GM19328 (cell line): ENCODE results near the gene DPH5.
"Not testable (repeated sequence)": the region's sequence is repeated elsewhere in the genome, so short reads cannot be mapped to it uniquely, and the experiment has no call there.

Experiments
- ATAC-seq: cut with Tn5 transposase; IDR thresholded peaks from one replicate; pipeline ENCODE4 v1.9.1; 2021; ENCODE audit warnings: mild to moderate bottlenecking, moderate library complexity; ENCODE audit not compliant: unreplicated experiment

DPH5 gene

GRCh38 chr1:101025657-101026429 lies at the start of gene DPH5:
DPH5 (minus strand) TSS chr1:101025784; CDS start chr1:101025443, 341 bp downstream.
- ATAC-seq: peak; percentile 80

GRCh38 chr1:101073836-101074235 lies 48.3 kb upstream of the DPH5 start:
- ATAC-seq: no peak

- ATAC-seq: no peak
Observed at GRCh38 chr1:101071470-101071891, 45.9 kb upstream of the DPH5 start.

GRCh38 chr1:101069158-101069557 lies 43.6 kb upstream of the DPH5 start:
- no peak for ATAC-seq

- ATAC-seq: not testable (repeated sequence)
Observed at GRCh38 chr1:101066937-101067335, 41.4 kb upstream of the DPH5 start.

- no peak for ATAC-seq
Observed at GRCh38 chr1:101066260-101066936, 40.8 kb upstream of the DPH5 start.

- no peak for ATAC-seq
Observed at GRCh38 chr1:101065575-101065974, 40.0 kb upstream of the DPH5 start.

- ATAC-seq: no peak
Observed at GRCh38 chr1:101064697-101065096, 39.1 kb upstream of the DPH5 start.

GRCh38 chr1:101060992-101061391 lies 35.4 kb upstream of the DPH5 start:
- no peak for ATAC-seq

GRCh38 chr1:101059945-101060542 lies 34.5 kb upstream of the DPH5 start:
- ATAC-seq: no peak

- ATAC-seq: no peak
Observed at GRCh38 chr1:101055623-101056022, 30.0 kb upstream of the DPH5 start.

- no peak for ATAC-seq
Observed at GRCh38 chr1:101051688-101052638, 26.4 kb upstream of the DPH5 start.

- ATAC-seq: no peak
Observed at GRCh38 chr1:101050869-101051268, 25.3 kb upstream of the DPH5 start.

GRCh38 chr1:101044749-101045148 lies 19.2 kb upstream of the DPH5 start:
- no peak for ATAC-seq

GRCh38 chr1:101044259-101044658 lies 18.7 kb upstream of the DPH5 start:
- no peak for ATAC-seq

GRCh38 chr1:101043776-101044175 lies 18.2 kb upstream of the DPH5 start:
- no peak for ATAC-seq

GRCh38 chr1:101041300-101041699 lies 15.7 kb upstream of the DPH5 start:
- no peak for ATAC-seq

- no peak for ATAC-seq
Observed at GRCh38 chr1:101040666-101041065, 15.1 kb upstream of the DPH5 start.

- no peak for ATAC-seq
Observed at GRCh38 chr1:101039245-101039644, 13.7 kb upstream of the DPH5 start.

- ATAC-seq: no peak
Observed at GRCh38 chr1:101037316-101037715, 11.7 kb upstream of the DPH5 start.

- no peak for ATAC-seq
Observed at GRCh38 chr1:101033017-101033416, 7.4 kb upstream of the DPH5 start.
